HepG2 (cell line): ENCODE measurements around the gene CA5B. TPM values are rescaled to one million over a fixed set of nuclear protein-coding genes. Genes with fewer than 3 reads are reported as not detected.

Experiments
- ARNT ChIP-seq: fragments of 450-650 bp; IDR thresholded peaks from 2 replicates; pipeline ENCODE4 v1.6.1; 2017
- DR1 ChIP-seq: sonication (generic); formaldehyde crosslinking; IDR thresholded peaks from 2 replicates; pipeline ENCODE4 v1.8.0; 2021; ENCODE audit warnings: mild to moderate bottlenecking, missing genetic modification reagents, inconsistent platforms
- HOXD1 ChIP-seq: sonication (generic); formaldehyde crosslinking; IDR thresholded peaks from 2 replicates; pipeline ENCODE4 v1.5.0; 2020; ENCODE audit warnings: missing genetic modification reagents
- KAT2B ChIP-seq: fragments of 150-350 bp; IDR thresholded peaks from 2 replicates; pipeline ENCODE4 v1.6.1; 2014; ENCODE audit warnings: low read depth, low read length, borderline replicate concordance
- KAT8 ChIP-seq: IDR thresholded peaks from 2 replicates; pipeline ENCODE4 v1.6.1; 2016; ENCODE audit warnings: missing genetic modification reagents, missing compliant biosample characterization
- KLF11 ChIP-seq: IDR thresholded peaks from 2 replicates; pipeline ENCODE4 v1.6.1; 2016; ENCODE audit warnings: missing compliant biosample characterization
- SRSF9 ChIP-seq: fragments of 200-400 bp; formaldehyde crosslinking; IDR thresholded peaks from 2 replicates; pipeline ENCODE4 v1.6.1; 2018; ENCODE audit warnings: borderline replicate concordance, mild to moderate bottlenecking, low read depth, low read length; ENCODE audit not compliant: insufficient read depth, poor library complexity, severe bottlenecking
- SSRP1 ChIP-seq: IDR thresholded peaks from 2 replicates; pipeline ENCODE4 v1.6.1; 2016; ENCODE audit warnings: control low read depth
- TBP ChIP-seq: sonication (generic); formaldehyde crosslinking; IDR thresholded peaks from 2 replicates; pipeline ENCODE4 v1.5.0; 2020; ENCODE audit warnings: missing genetic modification reagents
- ZFP41 ChIP-seq: sonication (generic); formaldehyde crosslinking; IDR thresholded peaks from 2 replicates; pipeline ENCODE4 v1.4.0; 2020; ENCODE audit warnings: mild to moderate bottlenecking, missing genetic modification reagents, borderline replicate concordance
- ZNF263 ChIP-seq: sonication (generic); formaldehyde crosslinking; IDR thresholded peaks from 2 replicates; pipeline ENCODE4 v1.4.0; 2020; ENCODE audit warnings: missing genetic modification reagents
- ZNF382 ChIP-seq: sonication (generic); formaldehyde crosslinking; IDR thresholded peaks from 2 replicates; pipeline ENCODE4 v1.5.0; 2020; ENCODE audit warnings: missing genetic modification reagents, mild to moderate bottlenecking, borderline replicate concordance
- ZNF460 ChIP-seq: sonication (generic); formaldehyde crosslinking; IDR thresholded peaks from 2 replicates; pipeline ENCODE4 v1.5.1; 2020; ENCODE audit warnings: missing genetic modification reagents, mild to moderate bottlenecking, borderline replicate concordance
- ZNF562 ChIP-seq: sonication (generic); formaldehyde crosslinking; IDR thresholded peaks from 2 replicates; pipeline ENCODE4 v1.8.0; 2022; ENCODE audit warnings: missing genetic modification reagents, borderline replicate concordance
- ZNF629 ChIP-seq: sonication (generic); formaldehyde crosslinking; conservative IDR thresholded peaks from 2 replicates; pipeline ENCODE4 v1.5.0; 2020; ENCODE audit warnings: missing genetic modification reagents
- ZNF720 ChIP-seq: sonication (generic); formaldehyde crosslinking; IDR thresholded peaks from 2 replicates; pipeline ENCODE4 v1.4.0; 2020; ENCODE audit warnings: missing genetic modification reagents
- ZNF747 ChIP-seq: sonication (generic); formaldehyde crosslinking; IDR thresholded peaks from 2 replicates; pipeline ENCODE4 v1.8.1; 2023; ENCODE audit warnings: missing genetic modification reagents, mild to moderate bottlenecking, borderline replicate concordance
- ZNF766 ChIP-seq: sonication (generic); formaldehyde crosslinking; IDR thresholded peaks from 2 replicates; pipeline ENCODE4 v1.5.0; 2020; ENCODE audit warnings: missing genetic modification reagents, borderline replicate concordance
- polyA plus RNA-seq, 8 experiments: library from polyadenylated mRNA; depleted of rRNA in 3 of 8; stranded (reverse) in 7 of 8; unstranded in 1 of 8; fragments of >200 nt; fragmentation: Illumina TruSeq in 4 of 8; extraction: Trizol in 4 of 8; gene quantifications; 2 replicates each; pipeline versions ENCODE4 v1.2.1 to v1.2.3, GENCODE V29; 2011 to 2016; ENCODE audit warnings: low read depth in 4 of 8, missing spikeins in 1 of 8, mixed read lengths in 1 of 8; ENCODE audit not compliant: insufficient read depth in 1 of 8
- total RNA-seq, 5 experiments: library from RNA; depleted of rRNA; stranded (reverse); fragments of >200 nt; fragmentation: Illumina TruSeq; extraction: Trizol; gene quantifications; 2 replicates each; pipeline ENCODE4 v1.2.3, GENCODE V29; 2016; ENCODE audit warnings: low read depth in 1 of 5
- TF ChIP-seq, protein P1 (sequence below): sonication (generic); formaldehyde crosslinking; IDR thresholded peaks from 2 replicates; pipeline ENCODE4 v1.8.1; 2023; ENCODE audit warnings: missing genetic modification reagents, inconsistent platforms, borderline replicate concordance
- TF ChIP-seq, protein P2 (sequence below), 2 experiments: fragments of 450-650 bp in 1 of 2; sonication (generic) in 1 of 2; formaldehyde crosslinking in 1 of 2; IDR thresholded peaks; 2 replicates each; pipeline versions ENCODE4 v1.6.1 to v1.8.0; 2016 to 2022; ENCODE audit warnings: antibody characterized with exemption in 1 of 2, mild to moderate bottlenecking in 1 of 2, missing genetic modification reagents in 1 of 2

The CA5B gene
- total and polyA plus RNA-seq, 2 of the 13 experiments (the other 11 are each of a cell fraction or from before 2014, with no cell fraction given): 1.7 to 2.2 TPM

DNA sequence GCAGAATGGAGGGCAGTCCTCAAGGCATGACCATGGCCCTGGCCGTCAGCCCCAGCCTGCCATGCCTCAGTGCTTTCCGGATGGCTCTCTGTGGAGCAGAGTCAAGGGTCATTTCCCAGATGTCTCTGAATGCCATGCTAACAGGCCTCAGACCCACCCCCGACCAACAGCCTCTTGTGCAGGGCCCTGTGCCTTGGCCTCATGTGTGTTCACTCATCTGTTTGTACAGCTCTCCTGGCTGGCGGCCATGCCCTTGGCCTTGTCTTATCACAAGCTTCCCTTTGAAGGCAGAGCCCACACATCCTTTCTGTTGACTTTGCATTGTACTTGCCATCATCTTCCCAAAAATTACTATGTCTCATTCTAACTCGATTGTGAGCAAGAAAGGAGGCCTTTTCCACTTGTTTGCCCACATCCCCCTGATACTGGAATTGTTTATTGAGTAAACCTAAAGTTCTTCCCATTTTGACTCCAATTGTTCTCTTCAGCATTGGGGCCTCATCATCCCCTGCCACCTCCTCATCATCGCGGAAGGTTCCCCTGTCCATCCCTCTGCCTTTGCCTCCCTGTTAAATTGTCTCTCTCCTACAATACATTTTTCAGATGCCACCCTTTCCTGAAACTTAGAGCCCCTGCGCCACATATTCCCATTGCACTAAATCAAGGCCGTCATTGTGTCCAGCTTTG, 6.3 kb downstream of the CA5B start (continued):
- TF ChIP-seq ZNF382 (CRISPR knock-in tag): no peak
- no peak for TF ChIP-seq ZNF263 (CRISPR knock-in tag)
- TF ChIP-seq SSRP1 (CRISPR knock-in tag): no peak
- TF ChIP-seq, protein P1, sequence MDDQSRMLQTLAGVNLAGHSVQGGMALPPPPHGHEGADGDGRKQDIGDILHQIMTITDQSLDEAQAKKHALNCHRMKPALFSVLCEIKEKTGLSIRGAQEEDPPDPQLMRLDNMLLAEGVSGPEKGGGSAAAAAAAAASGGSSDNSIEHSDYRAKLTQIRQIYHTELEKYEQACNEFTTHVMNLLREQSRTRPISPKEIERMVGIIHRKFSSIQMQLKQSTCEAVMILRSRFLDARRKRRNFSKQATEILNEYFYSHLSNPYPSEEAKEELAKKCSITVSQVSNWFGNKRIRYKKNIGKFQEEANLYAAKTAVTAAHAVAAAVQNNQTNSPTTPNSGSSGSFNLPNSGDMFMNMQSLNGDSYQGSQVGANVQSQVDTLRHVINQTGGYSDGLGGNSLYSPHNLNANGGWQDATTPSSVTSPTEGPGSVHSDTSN (CRISPR knock-in tag): no peak
- TF ChIP-seq ZNF720 (CRISPR knock-in tag): no peak
- TF ChIP-seq KAT2B: no peak
- TF ChIP-seq KLF11: no peak
- TF ChIP-seq, protein P2, sequence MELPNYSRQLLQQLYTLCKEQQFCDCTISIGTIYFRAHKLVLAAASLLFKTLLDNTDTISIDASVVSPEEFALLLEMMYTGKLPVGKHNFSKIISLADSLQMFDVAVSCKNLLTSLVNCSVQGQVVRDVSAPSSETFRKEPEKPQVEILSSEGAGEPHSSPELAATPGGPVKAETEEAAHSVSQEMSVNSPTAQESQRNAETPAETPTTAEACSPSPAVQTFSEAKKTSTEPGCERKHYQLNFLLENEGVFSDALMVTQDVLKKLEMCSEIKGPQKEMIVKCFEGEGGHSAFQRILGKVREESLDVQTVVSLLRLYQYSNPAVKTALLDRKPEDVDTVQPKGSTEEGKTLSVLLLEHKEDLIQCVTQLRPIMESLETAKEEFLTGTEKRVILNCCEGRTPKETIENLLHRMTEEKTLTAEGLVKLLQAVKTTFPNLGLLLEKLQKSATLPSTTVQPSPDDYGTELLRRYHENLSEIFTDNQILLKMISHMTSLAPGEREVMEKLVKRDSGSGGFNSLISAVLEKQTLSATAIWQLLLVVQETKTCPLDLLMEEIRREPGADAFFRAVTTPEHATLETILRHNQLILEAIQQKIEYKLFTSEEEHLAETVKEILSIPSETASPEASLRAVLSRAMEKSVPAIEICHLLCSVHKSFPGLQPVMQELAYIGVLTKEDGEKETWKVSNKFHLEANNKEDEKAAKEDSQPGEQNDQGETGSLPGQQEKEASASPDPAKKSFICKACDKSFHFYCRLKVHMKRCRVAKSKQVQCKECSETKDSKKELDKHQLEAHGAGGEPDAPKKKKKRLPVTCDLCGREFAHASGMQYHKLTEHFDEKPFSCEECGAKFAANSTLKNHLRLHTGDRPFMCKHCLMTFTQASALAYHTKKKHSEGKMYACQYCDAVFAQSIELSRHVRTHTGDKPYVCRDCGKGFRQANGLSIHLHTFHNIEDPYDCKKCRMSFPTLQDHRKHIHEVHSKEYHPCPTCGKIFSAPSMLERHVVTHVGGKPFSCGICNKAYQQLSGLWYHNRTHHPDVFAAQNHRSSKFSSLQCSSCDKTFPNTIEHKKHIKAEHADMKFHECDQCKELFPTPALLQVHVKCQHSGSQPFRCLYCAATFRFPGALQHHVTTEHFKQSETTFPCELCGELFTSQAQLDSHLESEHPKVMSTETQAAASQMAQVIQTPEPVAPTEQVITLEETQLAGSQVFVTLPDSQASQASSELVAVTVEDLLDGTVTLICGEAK (IDR thresholded peaks at IDR 0.05): no peak
- TF ChIP-seq, protein P2 (CRISPR knock-in tag; IDR thresholded peaks at IDR 0.05): no peak
- TF ChIP-seq ZNF562: no peak
- no peak for TF ChIP-seq ARNT
- no peak for TF ChIP-seq ZFP41 (CRISPR knock-in tag)
- no peak for TF ChIP-seq ZNF766 (CRISPR knock-in tag)
- TF ChIP-seq ZNF460 (CRISPR knock-in tag): no peak
- 0 out of 2 replicates have a peak, but pooled peaks have one; percentile 26 for TF ChIP-seq KAT8 (CRISPR knock-in tag)
- no peak for TF ChIP-seq DR1 (CRISPR knock-in tag)
- no peak for TF ChIP-seq ZNF629 (CRISPR knock-in tag)
- TF ChIP-seq SRSF9: no peak
- TF ChIP-seq TBP: no peak
- no peak for TF ChIP-seq ZNF747 (CRISPR knock-in tag)
- TF ChIP-seq HOXD1 (CRISPR knock-in tag): no peak
